ENCODE measurements around the gene BRCA1.

The BRCA1 gene

GRCh38 chr17:43056051-43056450 lies 69.1 kb downstream of the BRCA1 start:
- TF ChIP-seq FOXP2 (optimal IDR thresholded peaks at IDR 0.05; ENCODE audit: borderline replicate concordance, extremely low read depth, extremely low read length, insufficient read depth) (no peak), POLR2AphosphoS5 (IDR thresholded peaks at IDR 0.05; ENCODE audit: low read depth, low read length) (no peak), TAF1 (IDR thresholded peaks at IDR 0.05; ENCODE audit: borderline replicate concordance, insufficient read depth, low read length) (no peak), SIN3A (IDR thresholded peaks at IDR 0.05; ENCODE audit: borderline replicate concordance, insufficient read depth, low read length) (no peak), REST (IDR thresholded peaks at IDR 0.05; ENCODE audit: insufficient read depth in 1 of 2, low read depth in 2 of 2, low read length in 2 of 2) (no peak)

- TF ChIP-seq POLR2AphosphoS5 (IDR thresholded peaks at IDR 0.05; ENCODE audit: low read depth, low read length) = no peak
- no peak for TF ChIP-seq REST (IDR thresholded peaks at IDR 0.05; ENCODE audit: insufficient read depth in 1 of 2, low read depth in 2 of 2, low read length in 2 of 2)
- no peak for TF ChIP-seq TAF1 (IDR thresholded peaks at IDR 0.05; ENCODE audit: borderline replicate concordance, insufficient read depth, low read length)
- no peak for TF ChIP-seq SIN3A (IDR thresholded peaks at IDR 0.05; ENCODE audit: borderline replicate concordance, insufficient read depth, low read length)
- no peak for TF ChIP-seq FOXP2 (optimal IDR thresholded peaks at IDR 0.05; ENCODE audit: borderline replicate concordance, extremely low read depth, extremely low read length, insufficient read depth)
Measured at GRCh38 chr17:43051969-43052368, 73.2 kb downstream of the BRCA1 start.

DNA sequence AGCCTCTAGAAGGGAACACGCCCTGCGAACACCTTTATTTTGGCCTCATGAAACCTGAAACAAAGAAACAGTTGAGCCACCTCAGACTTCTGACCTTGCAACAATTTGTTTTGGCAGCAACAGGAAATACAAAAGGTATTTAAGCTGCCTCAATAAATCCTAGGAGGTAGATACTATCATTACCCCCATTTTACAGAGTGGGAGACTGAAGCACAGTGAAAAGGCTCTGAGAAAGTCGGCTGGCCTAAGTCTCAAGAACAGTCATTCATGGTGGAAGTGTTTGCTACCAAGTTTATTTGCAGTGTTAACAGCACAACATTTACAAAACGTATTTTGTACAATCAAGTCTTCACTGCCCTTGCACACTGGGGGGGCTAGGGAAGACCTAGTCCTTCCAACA lies 81.1 kb downstream of the BRCA1 start:
- TF ChIP-seq TAF1 (IDR thresholded peaks at IDR 0.05; ENCODE audit: borderline replicate concordance, insufficient read depth, low read length) (no peak), SIN3A (IDR thresholded peaks at IDR 0.05; ENCODE audit: borderline replicate concordance, insufficient read depth, low read length) (no peak), REST (IDR thresholded peaks at IDR 0.05; ENCODE audit: insufficient read depth in 1 of 2, low read depth in 2 of 2, low read length in 2 of 2) (no peak), POLR2AphosphoS5 (IDR thresholded peaks at IDR 0.05; ENCODE audit: low read depth, low read length) (no peak), FOXP2 (optimal IDR thresholded peaks at IDR 0.05; ENCODE audit: borderline replicate concordance, extremely low read depth, extremely low read length, insufficient read depth) (no peak)

GRCh38 chr17:43043307-43043706 lies 81.9 kb downstream of the BRCA1 start:
- no peak for TF ChIP-seq REST (IDR thresholded peaks at IDR 0.05; ENCODE audit: insufficient read depth in 1 of 2, low read depth in 2 of 2, low read length in 2 of 2)
- TF ChIP-seq SIN3A (IDR thresholded peaks at IDR 0.05; ENCODE audit: borderline replicate concordance, insufficient read depth, low read length) = no peak
- no peak for TF ChIP-seq FOXP2 (optimal IDR thresholded peaks at IDR 0.05; ENCODE audit: borderline replicate concordance, extremely low read depth, extremely low read length, insufficient read depth)
- no peak for TF ChIP-seq POLR2AphosphoS5 (IDR thresholded peaks at IDR 0.05; ENCODE audit: low read depth, low read length)
- no peak for TF ChIP-seq TAF1 (IDR thresholded peaks at IDR 0.05; ENCODE audit: borderline replicate concordance, insufficient read depth, low read length)
